Fibroblast of mammary gland (primary cell): ENCODE results near the gene NKD1.

Experiments
- DNase-seq: peaks from one replicate; pipeline ENCODE4 v3.0.0-alpha.2; 2010; ENCODE audit warnings: low read depth
- H3K4me3 ChIP-seq: 2 replicates; pipeline ENCODE4 v1.5.1; 2011; ENCODE audit warnings: low read depth, mild to moderate bottlenecking, low read length, moderate library complexity; ENCODE audit not compliant: control insufficient read depth
- CTCF ChIP-seq: conservative IDR thresholded peaks from 2 replicates; pipeline ENCODE4 v1.5.1; 2011; ENCODE audit warnings: low read depth, low read length, inconsistent platforms; ENCODE audit not compliant: control insufficient read depth, insufficient read depth

The NKD1 gene

DNA sequence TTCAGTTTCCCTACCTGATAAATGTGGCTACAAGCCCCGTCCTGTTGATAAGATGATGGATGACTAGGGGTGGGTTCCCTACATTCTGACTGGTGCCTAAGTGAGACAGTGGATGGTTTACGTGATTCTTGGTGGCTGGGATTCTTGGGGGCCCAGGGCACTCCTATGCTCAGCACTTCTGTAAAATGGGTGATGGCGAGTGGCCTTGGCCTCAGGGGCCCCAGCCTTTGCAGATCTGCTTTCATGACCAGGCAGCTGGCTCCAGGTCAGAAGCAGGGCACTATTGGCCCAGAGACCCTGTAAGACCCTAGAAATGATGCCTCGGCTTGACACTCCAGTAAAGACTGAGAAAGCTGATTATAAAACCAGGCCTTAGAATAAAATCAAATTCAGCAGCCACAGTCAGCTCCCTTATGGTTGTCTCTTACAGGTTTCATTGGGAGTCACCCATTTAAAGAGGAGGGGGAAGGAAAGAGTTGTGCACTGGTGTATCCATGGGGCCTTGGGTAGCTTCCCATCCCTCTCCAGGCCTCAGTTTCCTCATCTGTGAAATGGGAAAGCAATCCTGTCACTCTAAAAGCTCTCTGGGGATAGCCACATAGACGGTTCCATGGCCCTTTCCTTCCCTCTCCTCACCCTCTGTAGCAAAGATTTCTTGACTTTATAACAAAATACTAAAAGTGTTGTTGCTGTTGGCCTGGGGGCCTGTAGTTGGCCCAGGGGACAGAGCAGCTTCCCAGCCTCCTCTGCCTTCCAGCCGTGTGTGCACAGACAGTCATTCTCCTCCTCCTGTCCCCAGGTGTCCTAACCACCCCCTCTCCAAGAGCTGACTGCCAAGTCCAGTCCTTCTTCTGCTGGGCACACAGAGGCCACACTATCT lies 131.7 kb downstream of the NKD1 start:
- H3K4me3 ChIP-seq = no peak overlapping the region
- no peak for TF ChIP-seq CTCF
- DNase-seq = no peak

DNA sequence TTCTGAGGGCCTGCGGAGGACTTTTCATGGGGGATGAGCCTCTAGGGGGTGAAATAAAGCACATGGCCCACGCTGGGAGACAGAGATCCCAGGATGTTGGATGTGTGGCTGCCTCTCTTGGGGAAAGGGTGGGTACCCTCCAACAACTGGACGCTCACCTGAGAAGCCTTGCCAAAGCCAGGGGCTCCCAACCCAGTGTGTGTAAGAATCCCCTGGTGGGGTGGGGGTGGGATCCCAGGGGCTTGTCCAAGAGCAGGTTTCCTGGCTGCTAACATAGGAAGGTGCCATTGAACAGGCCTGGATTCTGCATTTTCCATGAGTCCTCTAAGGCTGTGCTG lies 132.3 kb downstream of the NKD1 start:
- DNase-seq = no peak
- no peak for TF ChIP-seq CTCF
- no peak overlapping the region for H3K4me3 ChIP-seq

GRCh38 chr16:50681021-50681885 lies 133.1 kb downstream of the NKD1 start, which contains the start of gene SNX20:
Gene SNX20 (minus strand): TSS chr16:50681312. CDS start chr16:50677526, 3,786 bp downstream.
- TF ChIP-seq CTCF = no peak
- H3K4me3 ChIP-seq = no peak within 1 kb of the TSS
- DNase-seq = no peak

DNA sequence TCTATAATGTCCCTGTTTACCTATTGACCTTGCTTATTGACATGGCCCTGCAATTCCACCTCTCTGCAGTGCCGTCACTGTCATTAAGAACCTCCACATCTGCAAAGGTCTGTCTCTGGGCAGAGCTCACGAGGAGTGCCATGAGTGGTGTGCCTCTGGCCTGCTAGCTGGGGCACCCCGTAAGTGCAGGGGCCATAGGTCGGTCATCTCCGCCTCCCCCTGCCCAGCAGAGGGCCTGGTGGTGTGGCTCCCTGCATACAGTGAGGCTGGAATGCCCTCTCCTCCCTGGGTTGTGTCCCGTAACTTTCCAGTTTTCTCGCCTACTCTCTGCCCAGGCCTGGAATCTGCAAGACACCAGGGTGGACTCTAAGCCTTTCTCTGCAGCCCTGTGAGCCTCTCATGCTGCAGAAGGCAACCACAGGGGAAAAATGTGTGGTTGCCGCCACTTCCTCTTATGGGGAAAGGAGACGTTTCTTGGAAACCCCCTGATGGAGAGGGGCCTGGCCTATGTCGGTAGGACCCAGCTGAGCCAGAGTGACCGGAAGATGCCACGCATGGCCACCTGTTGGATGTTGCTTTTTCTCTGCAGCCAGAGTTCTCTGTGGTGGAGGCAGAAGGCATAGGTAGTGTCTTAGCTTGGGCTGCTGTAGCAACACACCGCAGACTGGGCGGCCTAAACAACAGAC lies 135.6 kb downstream of the NKD1 start:
- no peak overlapping the region for H3K4me3 ChIP-seq
- TF ChIP-seq CTCF = no peak
- no peak for DNase-seq

DNA sequence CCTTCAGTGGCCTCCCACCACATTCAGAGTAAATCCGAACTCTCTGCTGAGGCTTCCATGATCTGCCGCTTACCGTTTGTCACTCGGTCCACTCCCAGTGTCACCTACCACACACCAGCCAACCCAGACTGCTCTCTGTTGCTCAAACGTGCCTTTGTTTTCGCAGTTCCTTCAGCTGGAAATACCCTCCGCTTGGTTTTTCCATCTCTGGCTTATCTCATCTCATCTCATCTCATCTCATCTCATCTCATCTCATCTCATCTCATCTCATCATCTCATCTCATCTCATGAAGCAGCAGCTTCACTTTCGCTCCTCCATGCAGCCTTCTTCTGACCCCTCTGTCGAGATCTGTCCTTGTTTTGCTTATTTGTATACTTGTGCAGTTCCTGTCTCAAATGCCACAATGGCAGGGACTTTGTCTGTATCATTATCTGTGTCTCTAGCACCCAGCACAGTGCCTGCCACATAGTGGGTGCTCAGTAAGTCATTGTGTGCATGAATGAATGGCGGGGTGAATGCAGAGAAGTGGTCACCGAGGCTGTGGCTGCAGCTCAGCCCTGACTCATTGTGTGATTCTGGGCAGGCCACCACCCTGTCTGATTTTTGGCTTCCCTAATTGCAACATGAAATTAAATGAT lies 136.7 kb downstream of the NKD1 start:
- no peak overlapping the region for H3K4me3 ChIP-seq
- no peak for DNase-seq
- no peak for TF ChIP-seq CTCF

- TF ChIP-seq CTCF = no peak
- DNase-seq = no peak
- no peak overlapping the region for H3K4me3 ChIP-seq
These were observed 137.4 kb downstream of the NKD1 start for GRCh38 chr16:50685462-50686063.
